ENCODE data around the gene PLXNA2. TPM values are rescaled to one million over a fixed set of nuclear protein-coding genes. Genes with fewer than 3 reads are reported as not detected.

PLXNA2 gene
- total RNA-seq, 4 donors from 2014 or later: 19.8 to 41.6 (median 27.9) TPM

DNA sequence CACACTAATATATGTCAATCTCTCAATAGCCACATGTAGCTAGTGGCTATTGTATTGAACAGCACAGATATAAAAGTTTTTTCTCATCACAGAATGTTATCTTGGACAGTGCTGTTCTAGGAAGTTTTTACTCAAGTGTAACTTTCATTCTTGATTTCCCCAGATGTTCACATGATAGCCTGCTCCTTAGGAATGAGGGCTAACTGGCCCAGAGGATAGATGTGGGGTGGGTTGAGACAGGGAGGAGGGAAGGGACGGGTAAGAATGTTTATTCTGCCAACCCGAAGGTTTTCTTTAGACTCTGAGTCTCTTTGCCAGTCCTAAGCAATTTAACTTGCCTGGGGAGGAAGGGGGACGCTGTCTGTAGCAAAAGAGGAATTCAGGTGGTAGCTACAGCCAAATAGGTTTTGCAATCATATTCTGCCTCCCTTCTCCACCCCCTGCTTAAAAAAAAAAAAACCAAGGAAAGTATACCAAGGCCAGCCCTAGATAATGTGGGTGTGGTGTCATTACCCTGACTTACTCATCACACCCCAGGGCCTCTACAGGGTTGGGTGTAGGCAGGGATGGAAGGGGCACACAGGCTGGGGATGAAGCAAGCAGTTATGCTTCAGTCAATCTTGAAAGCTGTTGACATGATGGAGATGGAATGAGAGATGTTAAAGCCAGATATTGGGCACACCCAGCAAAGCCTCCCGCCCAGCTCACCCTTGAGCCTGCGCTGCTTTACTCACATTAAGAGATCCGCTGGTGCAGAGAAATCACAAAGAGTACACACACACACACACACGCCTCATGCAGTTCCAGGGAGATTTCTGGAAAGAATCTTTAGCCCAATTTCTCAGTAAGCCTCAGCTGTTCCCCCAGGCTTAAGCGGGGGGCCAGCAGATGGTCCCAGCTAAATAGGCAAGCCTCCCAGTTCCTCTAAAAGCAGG lies 59.9 kb downstream of the PLXNA2 start:
- Histone ChIP-seq H3K4me3 (peak overlapping the region in 1 of 4 donors; percentile 9), H3K27me3 (no peaks in the 10 kb centered on the region), H3K36me3 (peaks cover 0 to 9% (median 1%) of the 10 kb centered on the region in 4 donors), H3K9me3 (no peaks in the 10 kb centered on the region), H3K27ac (replicated peaks in 1 of 4) (peak overlapping the region; percentile 82 to 83 (median 82)), H3K4me1 (peaks cover 66 to 85% (median 76%) of the 10 kb centered on the region in 4 donors)
- 39% methylated on average over 8 of the region's 8 CpGs for WGBS
- TF ChIP-seq EP300 (IDR thresholded peaks at IDR 0.05): no peak
- TF ChIP-seq, protein P1, sequence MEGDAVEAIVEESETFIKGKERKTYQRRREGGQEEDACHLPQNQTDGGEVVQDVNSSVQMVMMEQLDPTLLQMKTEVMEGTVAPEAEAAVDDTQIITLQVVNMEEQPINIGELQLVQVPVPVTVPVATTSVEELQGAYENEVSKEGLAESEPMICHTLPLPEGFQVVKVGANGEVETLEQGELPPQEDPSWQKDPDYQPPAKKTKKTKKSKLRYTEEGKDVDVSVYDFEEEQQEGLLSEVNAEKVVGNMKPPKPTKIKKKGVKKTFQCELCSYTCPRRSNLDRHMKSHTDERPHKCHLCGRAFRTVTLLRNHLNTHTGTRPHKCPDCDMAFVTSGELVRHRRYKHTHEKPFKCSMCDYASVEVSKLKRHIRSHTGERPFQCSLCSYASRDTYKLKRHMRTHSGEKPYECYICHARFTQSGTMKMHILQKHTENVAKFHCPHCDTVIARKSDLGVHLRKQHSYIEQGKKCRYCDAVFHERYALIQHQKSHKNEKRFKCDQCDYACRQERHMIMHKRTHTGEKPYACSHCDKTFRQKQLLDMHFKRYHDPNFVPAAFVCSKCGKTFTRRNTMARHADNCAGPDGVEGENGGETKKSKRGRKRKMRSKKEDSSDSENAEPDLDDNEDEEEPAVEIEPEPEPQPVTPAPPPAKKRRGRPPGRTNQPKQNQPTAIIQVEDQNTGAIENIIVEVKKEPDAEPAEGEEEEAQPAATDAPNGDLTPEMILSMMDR (IDR thresholded peaks at IDR 0.05): no peak
- peak in 1 of 2 donors; percentile 52 for TF ChIP-seq POLR2AphosphoS5 (IDR thresholded peaks at IDR 0.05)
- no peak for DNase-seq (ENCODE audit: extremely low spot score)
- intact Hi-C loops (cut with DNase I): loop anchor here (5.0 kb wide), 1 partner anchor 53 kb away; no protein-coding TSS in a partner anchor

DNA sequence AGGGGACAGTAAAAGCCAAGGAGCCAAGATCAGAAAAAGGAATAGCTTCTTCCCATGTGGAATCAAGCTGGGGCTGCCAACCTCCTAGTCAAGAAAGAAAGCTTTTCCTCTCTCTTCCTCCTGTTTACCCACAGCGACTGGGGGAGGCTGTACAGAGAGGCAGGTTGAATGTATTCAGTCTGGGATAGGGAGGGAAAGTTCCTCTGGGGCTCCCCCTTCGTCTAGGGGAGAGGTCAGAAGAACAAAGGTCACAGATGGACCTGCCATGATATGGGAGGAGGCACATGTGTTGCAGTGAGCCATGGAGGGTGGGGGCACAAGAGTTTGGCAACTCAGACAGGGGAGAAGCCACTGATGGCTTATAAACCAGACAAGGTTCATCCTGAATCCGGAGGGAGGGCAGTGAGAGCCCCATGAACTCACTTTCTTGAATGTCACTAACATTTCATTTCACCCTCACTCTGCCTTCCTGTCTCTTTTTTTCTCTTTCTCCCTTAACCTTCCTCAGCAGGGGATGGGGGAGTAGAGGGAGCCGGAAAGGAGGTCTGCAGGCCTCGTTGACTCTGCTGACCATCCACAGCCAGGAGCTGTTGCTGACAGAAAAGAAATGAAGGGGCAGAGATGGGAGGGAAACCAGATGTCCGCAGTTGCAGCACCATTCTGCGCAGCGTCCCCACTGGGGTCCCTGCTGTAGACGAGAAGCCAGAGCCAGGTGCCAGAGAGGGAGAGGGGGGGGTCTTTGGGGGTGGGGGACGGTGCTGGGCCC lies 61.1 kb downstream of the PLXNA2 start:
- DNase-seq (ENCODE audit: extremely low spot score): no peak
- no peaks in the 10 kb centered on the region for H3K9me3 ChIP-seq
- peak overlapping the region; percentile 82 to 83 (median 82) for H3K27ac ChIP-seq (replicated peaks in 1 of 4)
- WGBS: 71% methylated on average over 10 of the region's 10 CpGs
- TF ChIP-seq, protein P1 (IDR thresholded peaks at IDR 0.05): no peak
- H3K4me1 ChIP-seq: peaks cover 71 to 97% (median 87%) of the 10 kb centered on the region in 4 donors
- no peaks in the 10 kb centered on the region for H3K27me3 ChIP-seq
- intact Hi-C loops (cut with DNase I): loop anchor here (5.0 kb wide), 1 partner anchor 54 kb away; no protein-coding TSS in a partner anchor
- no peak overlapping the region for H3K4me3 ChIP-seq
- peaks cover 0 to 4% (median 0%) of the 10 kb centered on the region in 4 donors for H3K36me3 ChIP-seq

DNA sequence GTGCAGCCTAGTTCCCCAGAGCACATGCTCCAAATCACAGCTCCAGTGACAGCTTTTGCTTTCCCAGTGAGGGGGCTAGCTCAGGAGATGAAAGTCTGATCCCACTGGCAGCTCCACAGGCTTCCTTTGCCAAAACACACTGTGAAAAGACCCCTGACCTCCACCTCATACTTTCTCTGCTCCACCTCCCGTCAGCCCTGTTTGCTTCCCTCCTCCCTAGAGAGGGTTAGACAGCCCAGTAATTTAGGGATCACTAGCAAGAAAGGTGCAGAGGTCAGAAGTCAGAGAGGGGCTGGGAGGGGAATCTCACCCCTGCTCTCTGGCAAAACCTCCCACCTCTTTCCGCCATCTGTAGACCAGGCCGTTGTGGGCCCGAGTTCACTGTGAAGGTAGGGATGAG lies 62.8 kb downstream of the PLXNA2 start:
- Histone ChIP-seq H3K4me1 (peaks cover 67 to 97% (median 90%) of the 10 kb centered on the region in 4 donors), H3K36me3 (no peaks in the 10 kb centered on the region), H3K9me3 (no peaks in the 10 kb centered on the region), H3K27ac (replicated peaks in 1 of 4) (peak overlapping the region; percentile 7 to 83 (median 36)), H3K4me3 (no peak overlapping the region), H3K27me3 (no peaks in the 10 kb centered on the region)
- TF ChIP-seq EP300 (IDR thresholded peaks at IDR 0.05) (no peak), POLR2AphosphoS5 (IDR thresholded peaks at IDR 0.05) (no peak), POLR2A (IDR thresholded peaks at IDR 0.05; ENCODE audit: low read depth) (no peak)
- TF ChIP-seq, protein P1 (IDR thresholded peaks at IDR 0.05): no peak
- intact Hi-C loops (cut with DNase I): loop anchor here (5.0 kb wide), 1 partner anchor 56 kb away; no protein-coding TSS in a partner anchor
- DNase-seq (ENCODE audit: extremely low spot score): no peak
- 63% methylated on average over 4 of the region's 4 CpGs for WGBS

DNA sequence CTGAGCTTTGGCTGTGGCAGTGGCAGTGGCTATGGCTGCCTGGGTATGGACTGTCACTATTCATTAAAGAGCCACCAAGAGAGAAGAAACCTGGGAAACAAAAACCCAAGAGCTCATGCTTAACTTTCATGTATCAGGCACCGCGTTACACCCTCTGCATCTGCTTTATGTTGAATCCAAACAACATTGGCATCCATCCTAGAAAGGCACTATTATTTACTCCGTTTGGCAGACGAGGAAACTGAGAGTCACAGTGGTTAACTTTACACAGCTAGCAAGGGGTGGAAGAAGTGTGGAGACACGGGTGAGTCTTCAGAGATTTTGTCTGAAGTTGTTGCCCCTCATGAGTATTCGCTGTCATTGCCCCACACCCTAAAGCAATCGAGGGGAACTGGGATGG lies 63.8 kb downstream of the PLXNA2 start:
- Histone ChIP-seq H3K4me1 (peaks cover 66 to 94% (median 87%) of the 10 kb centered on the region in 4 donors), H3K27ac (replicated peaks in 1 of 4) (peak overlapping the region in 3 of 4 donors; percentile 44 to 83 (median 57)), H3K36me3 (no peaks in the 10 kb centered on the region), H3K9me3 (no peaks in the 10 kb centered on the region), H3K4me3 (no peak overlapping the region), H3K27me3 (no peaks in the 10 kb centered on the region)
- no peak for DNase-seq (ENCODE audit: extremely low spot score)
- TF ChIP-seq EP300 (IDR thresholded peaks at IDR 0.05): no peak
- no peak for TF ChIP-seq POLR2A (IDR thresholded peaks at IDR 0.05; ENCODE audit: low read depth)
- no peak for TF ChIP-seq POLR2AphosphoS5 (IDR thresholded peaks at IDR 0.05)
- TF ChIP-seq, protein P1 (IDR thresholded peaks at IDR 0.05): no peak
- 78% methylated on average over 7 of the region's 7 CpGs for WGBS
- intact Hi-C loops (cut with DNase I): loop anchor here (5.0 kb wide), 1 partner anchor 57 kb away; no protein-coding TSS in a partner anchor
